ENCODE measurements around the gene C3orf80. TPM values are rescaled to one million over a fixed set of nuclear protein-coding genes. Genes with fewer than 3 reads are reported as not detected.

The C3orf80 gene
- total RNA-seq = 0.11 TPM in 1 of 2 replicates, not detected in the other

GRCh38 chr3:160225176-160226025, at the start of gene C3orf80:
Gene C3orf80, plus strand, starts transcription at chr3:160225422. Its CDS starts 214 bp downstream, at chr3:160225636.

Other genes with a start within 250 kb of the C3orf80 start
- under 0.01 TPM in 1 of 2 replicates, not detected in the other for gene IL12A, start 236.6 kb upstream of the C3orf80 start, total RNA-seq
- gene IFT80, start 173.8 kb downstream of the C3orf80 start, total RNA-seq = 49.1 and 102 TPM in 2 replicates
- 51.3 and 66.0 TPM in 2 replicates for gene SMC4, start 174.2 kb downstream of the C3orf80 start, total RNA-seq
- 13.7 and 25.6 TPM in 2 replicates for gene TRIM59, start 224.4 kb downstream of the C3orf80 start, total RNA-seq

Measured in placental epithelial cell (primary cell).